Measurements from ENCODE around the gene ADAMTSL3. TPM values are rescaled to one million over a fixed set of nuclear protein-coding genes. Genes with fewer than 3 reads are reported as not detected.

The ADAMTSL3 gene
- total and polyA plus RNA-seq, 3 donors from 2014 or later, result 8.6 to 16.4 (median 9.4) TPM

DNA sequence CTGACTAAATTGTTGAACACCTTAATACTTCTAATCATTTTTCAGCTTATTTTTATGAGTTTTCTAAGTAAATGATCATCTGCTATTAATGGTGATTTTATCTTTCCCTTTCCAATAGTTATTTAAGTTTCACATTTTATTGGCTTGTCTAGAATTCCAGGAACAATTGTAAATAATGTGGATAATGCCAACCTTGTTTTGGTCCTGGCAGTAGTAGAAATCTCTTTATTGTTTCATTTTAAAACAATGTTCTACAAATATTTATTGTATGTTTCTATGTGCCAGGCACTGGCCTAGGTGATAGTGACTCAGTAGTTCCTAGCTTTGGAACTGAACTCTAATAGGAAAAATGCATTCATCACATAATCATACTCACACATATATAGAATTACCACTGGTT, 264.1 kb downstream of the ADAMTSL3 start:
- no peak for DNase-seq
- Histone ChIP-seq H3K36me3 (ENCODE audit: low read depth, missing control alignments) (no peaks in the 10 kb centered on the region), H3K4me1 (no peaks in the 10 kb centered on the region), H3K9me3 (no peaks in the 10 kb centered on the region), H3K4me3 (no peak overlapping the region), H3K27me3 (no peaks in the 10 kb centered on the region), H3K27ac (no peak overlapping the region)
- intact Hi-C loops (cut with DNase I; ENCODE audit: low total_unique reads), result no loop called here
- no peak for TF ChIP-seq POLR2A (IDR thresholded peaks at IDR 0.05)
- TF ChIP-seq, protein P1, sequence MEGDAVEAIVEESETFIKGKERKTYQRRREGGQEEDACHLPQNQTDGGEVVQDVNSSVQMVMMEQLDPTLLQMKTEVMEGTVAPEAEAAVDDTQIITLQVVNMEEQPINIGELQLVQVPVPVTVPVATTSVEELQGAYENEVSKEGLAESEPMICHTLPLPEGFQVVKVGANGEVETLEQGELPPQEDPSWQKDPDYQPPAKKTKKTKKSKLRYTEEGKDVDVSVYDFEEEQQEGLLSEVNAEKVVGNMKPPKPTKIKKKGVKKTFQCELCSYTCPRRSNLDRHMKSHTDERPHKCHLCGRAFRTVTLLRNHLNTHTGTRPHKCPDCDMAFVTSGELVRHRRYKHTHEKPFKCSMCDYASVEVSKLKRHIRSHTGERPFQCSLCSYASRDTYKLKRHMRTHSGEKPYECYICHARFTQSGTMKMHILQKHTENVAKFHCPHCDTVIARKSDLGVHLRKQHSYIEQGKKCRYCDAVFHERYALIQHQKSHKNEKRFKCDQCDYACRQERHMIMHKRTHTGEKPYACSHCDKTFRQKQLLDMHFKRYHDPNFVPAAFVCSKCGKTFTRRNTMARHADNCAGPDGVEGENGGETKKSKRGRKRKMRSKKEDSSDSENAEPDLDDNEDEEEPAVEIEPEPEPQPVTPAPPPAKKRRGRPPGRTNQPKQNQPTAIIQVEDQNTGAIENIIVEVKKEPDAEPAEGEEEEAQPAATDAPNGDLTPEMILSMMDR (IDR thresholded peaks at IDR 0.05), result no peak

DNA sequence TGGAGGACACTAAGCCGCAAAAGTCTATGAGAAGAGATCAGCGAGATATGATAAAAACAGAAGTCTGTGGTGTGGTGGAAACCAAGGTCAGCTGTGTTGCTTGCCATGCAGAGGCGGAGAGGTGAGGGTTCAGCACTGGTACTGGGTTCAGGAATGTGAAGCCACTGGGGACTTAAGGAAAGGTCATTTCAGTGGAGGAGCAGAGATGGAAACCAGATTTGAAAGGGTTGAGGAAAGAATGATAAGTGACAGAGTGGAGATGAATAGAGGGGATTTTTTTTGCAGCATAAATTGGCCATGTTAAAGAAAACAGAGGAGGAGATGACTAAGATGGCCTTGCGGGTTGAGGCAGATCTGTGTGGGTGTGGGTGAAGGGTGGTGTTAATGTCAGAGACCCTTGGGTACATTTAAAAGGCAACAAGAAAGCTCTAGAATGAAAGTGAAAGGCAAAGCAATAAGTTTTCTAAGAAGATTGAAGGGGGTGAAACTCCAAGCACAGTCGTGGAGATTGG, 265.5 kb downstream of the ADAMTSL3 start:
- no peak for DNase-seq
- TF ChIP-seq, protein P1 (IDR thresholded peaks at IDR 0.05), result no peak
- TF ChIP-seq POLR2A (IDR thresholded peaks at IDR 0.05), result no peak
- 70 to 72% methylated on average over 5 of the region's 5 CpGs for WGBS, 2 donors
- H3K4me1 ChIP-seq, result no peaks in the 10 kb centered on the region
- H3K4me3 ChIP-seq, result no peak overlapping the region
- H3K9me3 ChIP-seq, result no peaks in the 10 kb centered on the region
- no peaks in the 10 kb centered on the region for H3K27me3 ChIP-seq
- no peaks in the 10 kb centered on the region for H3K36me3 ChIP-seq (ENCODE audit: low read depth, missing control alignments)
- intact Hi-C loops (cut with DNase I; ENCODE audit: low total_unique reads), result no loop called here
- no peak overlapping the region for H3K27ac ChIP-seq

DNA sequence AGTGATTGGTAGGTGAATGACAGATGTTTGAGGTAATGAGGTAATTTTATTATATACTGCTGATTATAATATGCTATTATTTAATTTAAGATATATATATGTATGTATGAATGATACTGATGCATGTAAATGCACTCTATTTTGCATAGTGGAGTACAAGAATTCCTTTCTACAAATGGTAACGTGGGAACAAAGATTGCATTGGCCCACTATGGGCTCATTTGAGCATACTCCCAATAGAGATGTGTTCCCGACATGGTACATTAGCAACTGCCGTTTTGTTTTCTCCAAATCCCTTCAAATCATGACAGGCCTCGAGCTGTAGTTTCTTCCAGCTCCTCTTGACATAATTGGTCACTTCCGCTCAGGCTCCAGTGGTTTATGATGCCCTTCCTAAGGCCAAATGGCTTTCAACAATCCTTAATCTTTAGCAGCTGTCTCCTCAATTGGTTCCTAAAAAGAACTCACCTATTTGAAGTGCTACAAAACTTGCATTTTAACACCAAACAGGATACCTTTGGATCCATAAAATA, 266.1 kb downstream of the ADAMTSL3 start:
- Histone ChIP-seq H3K4me3 (no peak overlapping the region), H3K9me3 (no peaks in the 10 kb centered on the region), H3K27me3 (no peaks in the 10 kb centered on the region), H3K4me1 (no peaks in the 10 kb centered on the region), H3K36me3 (ENCODE audit: low read depth, missing control alignments) (no peaks in the 10 kb centered on the region), H3K27ac (no peak overlapping the region)
- no peak for DNase-seq
- intact Hi-C loops (cut with DNase I; ENCODE audit: low total_unique reads), result no loop called here
- TF ChIP-seq, protein P1 (IDR thresholded peaks at IDR 0.05), result no peak
- 77 to 80% methylated on average over 5 of the region's 5 CpGs for WGBS, 2 donors

DNA sequence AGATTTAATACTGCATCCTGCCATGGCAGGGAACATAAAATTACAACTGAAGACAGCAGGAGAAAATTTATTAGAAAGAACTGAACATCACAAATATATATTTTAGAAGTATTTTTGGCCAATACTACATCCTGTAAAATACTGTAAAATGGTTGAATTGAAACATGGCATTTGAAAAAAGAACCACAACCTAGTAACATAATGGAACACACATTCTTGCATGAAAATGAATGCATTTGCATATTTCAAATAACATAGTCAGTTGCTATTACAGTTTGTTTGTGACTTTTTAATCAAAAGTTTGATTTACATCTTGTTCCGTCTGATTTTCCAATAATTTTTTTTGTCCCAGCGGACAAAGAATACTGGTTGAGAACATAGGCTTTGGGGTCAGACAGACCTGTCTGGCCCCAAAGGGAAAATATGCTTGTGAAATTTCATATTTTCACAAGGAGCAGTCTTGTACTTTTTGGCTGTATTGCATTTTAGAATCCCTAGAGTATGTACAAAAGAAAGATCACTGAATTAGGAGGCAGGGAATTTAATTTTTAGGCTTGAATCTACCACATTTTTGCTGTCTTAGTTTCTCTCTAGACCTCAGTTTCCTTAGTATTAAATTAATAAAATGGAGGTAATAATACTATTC, 268.8 kb downstream of the ADAMTSL3 start:
- Histone ChIP-seq H3K27ac (no peak overlapping the region), H3K9me3 (no peaks in the 10 kb centered on the region), H3K4me1 (no peaks in the 10 kb centered on the region), H3K4me3 (no peak overlapping the region), H3K36me3 (ENCODE audit: low read depth, missing control alignments) (no peaks in the 10 kb centered on the region), H3K27me3 (no peaks in the 10 kb centered on the region)
- WGBS, 2 donors, result 61 to 67% methylated on average over 2 of the region's 2 CpGs
- DNase-seq, result no peak
- TF ChIP-seq, protein P1 (IDR thresholded peaks at IDR 0.05), result no peak
- TF ChIP-seq POLR2A (IDR thresholded peaks at IDR 0.05), result no peak
- intact Hi-C loops (cut with DNase I; ENCODE audit: low total_unique reads), result no loop called here

DNA sequence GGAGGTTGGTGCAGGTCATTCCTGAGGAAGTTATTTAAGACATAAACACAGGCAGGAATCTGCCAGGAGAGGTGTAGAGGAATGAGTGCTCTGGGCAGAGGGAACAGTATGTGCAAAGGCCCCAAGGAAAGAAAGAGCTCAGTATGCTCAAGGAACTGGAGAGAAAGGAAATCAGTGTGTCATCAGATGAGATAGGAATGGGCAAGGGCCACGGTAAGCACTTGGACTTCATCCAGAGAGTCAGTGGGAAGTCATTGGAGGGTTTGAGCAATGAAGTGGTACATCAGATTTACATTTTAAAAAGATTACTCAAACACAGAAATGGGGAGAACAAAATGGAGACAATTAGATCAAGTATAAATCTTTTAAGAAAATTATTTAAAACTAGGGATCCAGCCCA, 272.2 kb downstream of the ADAMTSL3 start:
- TF ChIP-seq, protein P1 (IDR thresholded peaks at IDR 0.05), result no peak
- no peak for TF ChIP-seq POLR2A (IDR thresholded peaks at IDR 0.05)
- no peaks in the 10 kb centered on the region for H3K36me3 ChIP-seq (ENCODE audit: low read depth, missing control alignments)
- H3K27me3 ChIP-seq, result no peaks in the 10 kb centered on the region
- no peak overlapping the region for H3K4me3 ChIP-seq
- no peaks in the 10 kb centered on the region for H3K9me3 ChIP-seq
- H3K27ac ChIP-seq, result no peak overlapping the region
- no peaks in the 10 kb centered on the region for H3K4me1 ChIP-seq
- no peak for DNase-seq
- 40 to 63% methylated on average over 1 of the region's 1 CpG for WGBS, 2 donors
- intact Hi-C loops (cut with DNase I; ENCODE audit: low total_unique reads), result no loop called here
